Thymus (tissue), 11 donors: ENCODE results near the gene TIMM17B. TPM values are rescaled to one million over a fixed set of nuclear protein-coding genes. Genes with fewer than 3 reads are reported as not detected.
A peak's percentile ranks its signal among the peaks of the same experiment; 100 is the strongest.

Source experiments
- DNase-seq, 9 donors: peaks; one replicate each; pipeline ENCODE4 v3.0.0-alpha.2; 2013; ENCODE audit warnings: low spot score in 9 of 9, low read depth in 6 of 9, missing footprints in 1 of 9
- H3K27ac ChIP-seq, 2 donors: one replicate each; pipeline ENCODE4 v1.5.1; 2013; ENCODE audit warnings: control low read depth in 1 of 2, low read depth in 1 of 2, low read length in 1 of 2, mild to moderate bottlenecking in 1 of 2, moderate library complexity in 1 of 2
- H3K27me3 ChIP-seq, 2 donors: one replicate each; pipeline ENCODE4 v1.5.1; 2013; ENCODE audit warnings: low read length in 1 of 2; ENCODE audit not compliant: control insufficient read depth in 2 of 2, insufficient read depth in 1 of 2
- H3K36me3 ChIP-seq, 2 donors: one replicate each; pipeline ENCODE4 v1.5.1; 2013; ENCODE audit warnings: low read length in 1 of 2, mild to moderate bottlenecking in 1 of 2, moderate library complexity in 1 of 2; ENCODE audit not compliant: control insufficient read depth in 2 of 2, insufficient read depth in 2 of 2
- H3K4me1 ChIP-seq, 2 donors: one replicate each; pipeline ENCODE4 v1.5.1; 2013; ENCODE audit warnings: low read length in 2 of 2; ENCODE audit not compliant: control insufficient read depth in 2 of 2, insufficient read depth in 2 of 2
- H3K4me3 ChIP-seq, 2 donors: one replicate each; pipeline ENCODE4 v1.5.1; 2013; ENCODE audit warnings: low read length in 2 of 2, control low read depth in 1 of 2, mild to moderate bottlenecking in 1 of 2
- H3K9me3 ChIP-seq, 2 donors: one replicate each; pipeline ENCODE4 v1.5.1; 2013; ENCODE audit warnings: low read length in 1 of 2, mild to moderate bottlenecking in 1 of 2; ENCODE audit not compliant: control insufficient read depth in 2 of 2, insufficient read depth in 1 of 2
- WGBS: extraction: QIAGEN DNeasy Blood & Tissue Kit; methylation state at CpG from one replicate; pipeline ENCODE4 v1.1.7; 2013; 5-methylcytosine and 5-hydroxymethylcytosine counted together
- polyA plus RNA-seq: library from polyadenylated mRNA; stranded (reverse); fragments of 200-250 nt; gene quantifications from one replicate; pipeline ENCODE4 v1.2.3, GENCODE V29; 2013
- total RNA-seq: library from RNA; stranded (reverse); fragments of 120-200 nt; gene quantifications from one replicate; pipeline ENCODE4 v1.2.4, GENCODE V29; 2013
- donor health status: healthy.

TIMM17B gene
- total and polyA plus RNA-seq, 2 donors: 52.3 to 60.9 TPM

DNA sequence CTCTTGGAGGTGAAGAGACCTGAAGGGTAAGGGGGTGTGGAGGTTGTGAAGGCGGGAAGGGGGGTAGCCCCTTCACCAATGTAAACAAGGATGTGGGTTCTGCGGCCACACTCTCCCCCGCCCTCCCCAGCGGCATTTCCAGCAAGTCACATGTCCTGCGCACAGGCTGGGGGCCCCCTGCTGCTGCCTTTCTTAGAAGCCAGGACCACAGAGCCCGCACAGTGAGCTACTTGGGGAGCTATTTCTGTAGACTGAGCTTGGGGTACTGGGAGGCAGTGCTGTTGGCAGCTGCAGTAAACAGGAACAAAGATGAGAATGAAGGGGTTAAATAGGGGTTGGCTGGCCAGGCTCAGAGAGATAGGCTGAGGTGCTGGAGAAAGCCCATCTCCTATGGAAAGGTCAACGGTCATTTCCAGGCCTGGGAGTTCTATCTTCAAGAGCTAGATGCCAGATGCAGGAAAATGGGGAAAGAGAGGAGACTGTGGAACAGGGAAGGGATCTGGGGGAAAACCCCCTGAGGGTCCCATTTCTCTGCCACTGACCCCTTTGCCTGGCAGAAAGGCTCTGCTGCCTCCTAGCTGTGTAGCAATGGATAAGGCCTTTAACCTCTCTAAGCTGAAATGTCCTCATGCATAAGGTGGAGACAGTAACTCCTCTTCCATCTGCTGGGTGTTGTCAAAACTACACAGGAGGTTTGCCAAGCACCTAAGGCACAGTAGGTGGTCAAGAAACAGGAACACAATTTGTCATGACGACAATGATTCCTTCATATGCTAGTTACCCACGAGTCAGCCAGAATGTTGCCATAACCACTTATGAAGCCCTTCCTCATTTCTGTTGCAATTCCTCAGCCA is 39.7 kb upstream of the TIMM17B start:
- DNase-seq: peak in 6 of 9 donors; percentile 68 to 94 (median 82)
- whole genome bisulfite sequencing: under 1% methylated on average over 9 of the region's 9 CpGs
- H3K27me3 ChIP-seq: no peaks in the 10 kb centered on the region
- peak overlapping the region; percentile 91 to 92 for H3K27ac ChIP-seq
- peak overlapping the region; percentile 32 to 38 for H3K4me3 ChIP-seq
- peaks cover 20 to 34% of the 10 kb centered on the region in 2 donors for H3K36me3 ChIP-seq
- H3K4me1 ChIP-seq: peaks cover 43 to 71% of the 10 kb centered on the region in 2 donors
- no peaks in the 10 kb centered on the region for H3K9me3 ChIP-seq

- DNase-seq: no peak
- Histone ChIP-seq H3K4me3 (peak overlapping the region in 1 of 2 donors; percentile 32), H3K27me3 (no peaks in the 10 kb centered on the region), H3K4me1 (peaks cover 42 to 64% of the 10 kb centered on the region in 2 donors), H3K36me3 (peaks cover 20 to 35% of the 10 kb centered on the region in 2 donors), H3K27ac (peak overlapping the region; percentile 91 to 92), H3K9me3 (no peaks in the 10 kb centered on the region)
- WGBS: 94% methylated on average over 8 of the region's 8 CpGs
These were observed 39.0 kb upstream of the TIMM17B start for GRCh38 chrX:48936429-48937053.

- Histone ChIP-seq H3K36me3 (peaks cover 26 to 45% of the 10 kb centered on the region in 2 donors), H3K9me3 (no peaks in the 10 kb centered on the region), H3K27ac (peak overlapping the region in 1 of 2 donors; percentile 31), H3K4me3 (no peak overlapping the region), H3K27me3 (no peaks in the 10 kb centered on the region), H3K4me1 (peaks cover 32 to 52% of the 10 kb centered on the region in 2 donors)
- 100% methylated on average over 1 of the region's 1 CpG for WGBS
- DNase-seq: no peak
These were observed 37.7 kb upstream of the TIMM17B start for GRCh38 chrX:48935301-48935670.

- H3K4me3 ChIP-seq: no peak overlapping the region
- no peak for DNase-seq
- H3K36me3 ChIP-seq: peaks cover 26 to 48% of the 10 kb centered on the region in 2 donors
- no peaks in the 10 kb centered on the region for H3K9me3 ChIP-seq
- H3K4me1 ChIP-seq: peaks cover 28 to 46% of the 10 kb centered on the region in 2 donors
- no peaks in the 10 kb centered on the region for H3K27me3 ChIP-seq
- WGBS: 92% methylated on average over 7 of the region's 7 CpGs
- H3K27ac ChIP-seq: peak overlapping the region in 1 of 2 donors; percentile 31
These were observed 37.2 kb upstream of the TIMM17B start for GRCh38 chrX:48934581-48935300.

DNA sequence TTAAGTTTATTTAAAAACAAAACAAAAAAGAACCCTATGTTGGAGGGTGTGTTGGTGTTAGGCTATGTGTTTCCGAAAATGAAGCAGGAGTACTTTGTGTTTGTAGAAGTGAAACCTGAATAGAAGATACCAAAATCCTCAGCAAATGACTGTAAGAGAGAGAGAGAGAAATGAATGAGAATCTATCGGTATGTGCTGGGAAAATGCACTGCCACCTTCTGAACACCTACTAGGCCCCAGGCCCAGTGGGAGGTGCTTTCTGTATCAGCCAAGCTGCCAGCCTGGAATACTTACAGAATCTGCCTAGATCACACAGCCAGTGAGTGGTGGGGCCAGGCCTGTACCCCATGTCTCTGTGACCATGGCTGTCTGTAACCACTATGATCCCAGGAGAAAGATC is 36.2 kb upstream of the TIMM17B start:
- 99% methylated on average over 2 of the region's 2 CpGs for WGBS
- no peak overlapping the region for H3K4me3 ChIP-seq
- H3K27ac ChIP-seq: no peak overlapping the region
- peaks cover 26 to 45% of the 10 kb centered on the region in 2 donors for H3K36me3 ChIP-seq
- no peaks in the 10 kb centered on the region for H3K27me3 ChIP-seq
- no peaks in the 10 kb centered on the region for H3K9me3 ChIP-seq
- DNase-seq: no peak
- H3K4me1 ChIP-seq: peaks cover 23 to 36% of the 10 kb centered on the region in 2 donors

DNA sequence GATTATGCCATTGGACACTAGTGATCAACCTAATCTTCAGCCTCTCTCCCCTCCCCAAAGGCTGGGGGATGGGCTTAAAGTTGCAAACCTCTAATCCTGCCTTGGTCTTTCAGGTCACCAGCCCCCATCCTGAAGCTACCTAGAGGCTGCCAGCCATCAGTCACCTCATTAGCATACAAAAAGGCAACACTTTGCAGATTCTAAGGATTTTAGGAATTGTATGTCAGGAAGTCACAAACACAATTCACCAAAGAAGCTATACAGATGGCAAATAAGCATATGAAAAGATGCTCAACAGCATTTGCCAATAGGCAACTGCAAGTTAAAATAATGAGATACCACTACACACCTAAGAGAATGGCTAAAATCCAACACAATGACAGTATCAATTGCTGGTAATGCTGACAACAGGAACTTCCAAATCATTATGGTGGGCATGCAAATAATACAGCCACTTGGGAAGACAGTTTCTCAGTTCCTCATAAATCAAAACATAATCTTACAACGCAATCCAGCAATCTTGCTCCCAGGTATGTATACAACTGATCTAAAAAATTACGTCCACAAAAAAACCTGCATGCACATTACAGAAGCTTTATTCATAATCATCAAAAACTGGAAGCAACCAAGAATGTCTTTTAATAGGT is 30.3 kb upstream of the TIMM17B start:
- Histone ChIP-seq H3K4me1 (no peaks in the 10 kb centered on the region), H3K9me3 (no peaks in the 10 kb centered on the region), H3K27ac (no peak overlapping the region), H3K36me3 (peaks cover 35 to 47% of the 10 kb centered on the region in 2 donors), H3K4me3 (no peak overlapping the region), H3K27me3 (no peaks in the 10 kb centered on the region)
- 94% methylated on average over 2 of the region's 2 CpGs for WGBS
- no peak for DNase-seq

- peaks cover 0 to 1% of the 10 kb centered on the region in 2 donors for H3K4me1 ChIP-seq
- DNase-seq: no peak
- H3K27me3 ChIP-seq: no peaks in the 10 kb centered on the region
- no peaks in the 10 kb centered on the region for H3K9me3 ChIP-seq
- no peak overlapping the region for H3K27ac ChIP-seq
- H3K36me3 ChIP-seq: peaks cover 42 to 50% of the 10 kb centered on the region in 2 donors
- no peak overlapping the region for H3K4me3 ChIP-seq
- 97% methylated on average over 5 of the region's 5 CpGs for WGBS
These were observed 29.6 kb upstream of the TIMM17B start for GRCh38 chrX:48927123-48927522.

- no peak for DNase-seq
- Histone ChIP-seq H3K27ac (no peak overlapping the region), H3K27me3 (no peaks in the 10 kb centered on the region), H3K36me3 (peaks cover 38 to 42% of the 10 kb centered on the region in 2 donors), H3K9me3 (peaks cover 0 to under 1% of the 10 kb centered on the region in 2 donors), H3K4me1 (peaks cover 11 to 30% of the 10 kb centered on the region in 2 donors), H3K4me3 (no peak overlapping the region)
- 92% methylated on average over 5 of the region's 5 CpGs for WGBS
These were observed 26.7 kb upstream of the TIMM17B start for GRCh38 chrX:48924270-48924669.
